Fibroblast of lung (primary cell): ENCODE results near the gene RGS17.

Experiments
- EZH2 ChIP-seq: IDR thresholded peaks from 2 replicates; pipeline ENCODE4 v1.5.1; 2012; ENCODE audit warnings: low read length, control low read depth, mild to moderate bottlenecking; ENCODE audit errors: missing control alignments
- TF ChIP-seq, protein P1 (sequence below), 2 donors: IDR thresholded peaks in 1 of 2; conservative IDR thresholded peaks in 1 of 2; 1 replicate in 1 of 2; 2 replicates in 1 of 2; pipeline ENCODE4 v1.5.1; 2011 to 2012; ENCODE audit warnings: low read length in 2 of 2, control low read depth in 1 of 2, inconsistent platforms in 1 of 2, low read depth in 1 of 2, mild to moderate bottlenecking in 1 of 2

DNA sequence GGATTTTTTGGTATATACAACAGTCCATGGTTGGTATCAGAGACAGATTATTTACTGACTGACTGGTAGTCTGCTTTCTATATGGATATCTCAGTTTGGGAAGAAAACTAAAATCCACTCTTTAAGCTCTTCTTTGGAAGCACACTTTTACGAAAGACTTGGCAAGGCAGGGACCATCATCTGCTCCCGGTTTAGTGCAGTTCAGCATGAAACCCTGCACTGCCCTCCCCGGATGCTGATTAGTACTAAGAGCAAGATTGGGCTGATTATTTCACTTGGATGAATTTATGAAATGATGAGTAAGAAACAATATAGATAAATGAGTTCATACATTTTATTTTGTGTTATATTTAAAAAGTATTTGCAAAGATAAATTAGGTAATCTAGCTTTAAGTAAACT, 56.3 kb downstream of the RGS17 start:
- TF ChIP-seq, protein P1, sequence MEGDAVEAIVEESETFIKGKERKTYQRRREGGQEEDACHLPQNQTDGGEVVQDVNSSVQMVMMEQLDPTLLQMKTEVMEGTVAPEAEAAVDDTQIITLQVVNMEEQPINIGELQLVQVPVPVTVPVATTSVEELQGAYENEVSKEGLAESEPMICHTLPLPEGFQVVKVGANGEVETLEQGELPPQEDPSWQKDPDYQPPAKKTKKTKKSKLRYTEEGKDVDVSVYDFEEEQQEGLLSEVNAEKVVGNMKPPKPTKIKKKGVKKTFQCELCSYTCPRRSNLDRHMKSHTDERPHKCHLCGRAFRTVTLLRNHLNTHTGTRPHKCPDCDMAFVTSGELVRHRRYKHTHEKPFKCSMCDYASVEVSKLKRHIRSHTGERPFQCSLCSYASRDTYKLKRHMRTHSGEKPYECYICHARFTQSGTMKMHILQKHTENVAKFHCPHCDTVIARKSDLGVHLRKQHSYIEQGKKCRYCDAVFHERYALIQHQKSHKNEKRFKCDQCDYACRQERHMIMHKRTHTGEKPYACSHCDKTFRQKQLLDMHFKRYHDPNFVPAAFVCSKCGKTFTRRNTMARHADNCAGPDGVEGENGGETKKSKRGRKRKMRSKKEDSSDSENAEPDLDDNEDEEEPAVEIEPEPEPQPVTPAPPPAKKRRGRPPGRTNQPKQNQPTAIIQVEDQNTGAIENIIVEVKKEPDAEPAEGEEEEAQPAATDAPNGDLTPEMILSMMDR (conservative IDR thresholded peaks at IDR 0.05 in 1 of 2, IDR thresholded peaks at IDR 0.05 in 1 of 2; ENCODE audit: low read depth in 1 of 2, low read length in 2 of 2) = no peak
- TF ChIP-seq EZH2 = no peak
